GM19238 (cell line): ENCODE results near the gene FMR1NB.

Source experiments
- DNase-seq: peaks from one replicate; pipeline ENCODE4 v3.0.0; 2011; ENCODE audit warnings: low spot score; ENCODE audit not compliant: insufficient read length

Gene FMR1NB

GRCh38 chrX:148069759-148070503 is 88.8 kb downstream of the FMR1NB start:
- DNase-seq = no peak

GRCh38 chrX:148070504-148070877 is 89.4 kb downstream of the FMR1NB start:
- DNase-seq = no peak
